Trophoblast cell (in vitro differentiated cells and primary cell): ENCODE data around the gene MGAT3.

Experiments used
- DNase-seq, 2 donors: peaks; one replicate each; pipeline ENCODE4 v3.0.0-alpha.2; 2016
- H2AFZ ChIP-seq: 2 replicates; pipeline ENCODE4 v1.6.1; 2013; ENCODE audit warnings: low read length, moderate library complexity, mild to moderate bottlenecking; ENCODE audit not compliant: insufficient read depth, poor library complexity
- H2AK5ac ChIP-seq: 2 replicates; pipeline ENCODE4 v1.6.1; 2013; ENCODE audit warnings: mild to moderate bottlenecking, low read length
- H2BK120ac ChIP-seq: 2 replicates; pipeline ENCODE4 v1.6.1; 2013; ENCODE audit warnings: low read length, mild to moderate bottlenecking, moderate library complexity; ENCODE audit not compliant: insufficient read depth, poor library complexity
- H2BK12ac ChIP-seq: 2 replicates; pipeline ENCODE4 v1.6.1; 2013; ENCODE audit warnings: mild to moderate bottlenecking, low read length, moderate library complexity
- H2BK5ac ChIP-seq: 2 replicates; pipeline ENCODE4 v1.6.1; 2013; ENCODE audit warnings: low read length, low read depth, moderate library complexity, mild to moderate bottlenecking; ENCODE audit not compliant: poor library complexity
- H3K14ac ChIP-seq: 2 replicates; pipeline ENCODE4 v1.6.1; 2013; ENCODE audit warnings: mild to moderate bottlenecking, low read length
- H3K18ac ChIP-seq: 2 replicates; pipeline ENCODE4 v1.6.1; 2013; ENCODE audit warnings: mild to moderate bottlenecking, low read length
- H3K23ac ChIP-seq: 2 replicates; pipeline ENCODE4 v1.6.1; 2013; ENCODE audit warnings: low read length
- H3K27ac ChIP-seq: 2 replicates; pipeline ENCODE4 v1.5.1; 2013; ENCODE audit warnings: low read depth, mild to moderate bottlenecking, inconsistent platforms, low read length, moderate library complexity
- H3K27me3 ChIP-seq: 2 replicates; pipeline ENCODE4 v1.6.1; 2013; ENCODE audit warnings: inconsistent platforms, mild to moderate bottlenecking, low read length, moderate library complexity; ENCODE audit not compliant: insufficient read depth
- H3K36me3 ChIP-seq, 2 experiments: 1 replicate in 1 of 2; 2 replicates in 1 of 2; pipeline ENCODE4 v1.6.1; 2013; ENCODE audit warnings: low read length in 2 of 2, mild to moderate bottlenecking in 2 of 2, moderate library complexity in 1 of 2; ENCODE audit not compliant: insufficient read depth in 2 of 2, control insufficient read depth in 1 of 2
- H3K4ac ChIP-seq: 2 replicates; pipeline ENCODE4 v1.6.1; 2013; ENCODE audit warnings: low read depth, mild to moderate bottlenecking, low read length, moderate library complexity
- H3K4me1 ChIP-seq, 2 experiments: 1 replicate in 1 of 2; 2 replicates in 1 of 2; pipeline ENCODE4 v1.6.1; 2013; ENCODE audit warnings: low read length in 2 of 2, mild to moderate bottlenecking in 2 of 2, moderate library complexity in 1 of 2; ENCODE audit not compliant: insufficient read depth in 2 of 2, control insufficient read depth in 1 of 2
- H3K4me2 ChIP-seq: 2 replicates; pipeline ENCODE4 v1.6.1; 2013; ENCODE audit warnings: inconsistent platforms, mild to moderate bottlenecking, low read length, moderate library complexity
- H3K4me3 ChIP-seq: 2 replicates; pipeline ENCODE4 v1.5.1; 2013; ENCODE audit warnings: mild to moderate bottlenecking, low read depth, low read length, inconsistent platforms
- H3K79me1 ChIP-seq: one replicate; pipeline ENCODE4 v1.6.1; 2013; ENCODE audit warnings: low read length
- H3K79me2 ChIP-seq: 2 replicates; pipeline ENCODE4 v1.6.1; 2013; ENCODE audit warnings: low read length, mild to moderate bottlenecking; ENCODE audit not compliant: control insufficient read depth, insufficient read depth, poor library complexity
- H3K9ac ChIP-seq: 2 replicates; pipeline ENCODE4 v1.6.1; 2013; ENCODE audit warnings: mild to moderate bottlenecking, low read length
- H3K9me3 ChIP-seq: 2 replicates; pipeline ENCODE4 v1.6.1; 2013; ENCODE audit warnings: low read depth, mild to moderate bottlenecking, control low read depth, inconsistent platforms, low read length; ENCODE audit not compliant: insufficient read depth
- H4K12ac ChIP-seq: 2 replicates; pipeline ENCODE4 v1.6.1; 2013; ENCODE audit warnings: low read depth, mild to moderate bottlenecking, low read length, moderate library complexity
- H4K8ac ChIP-seq: 2 replicates; pipeline ENCODE4 v1.6.1; 2013; ENCODE audit warnings: low read depth, mild to moderate bottlenecking, low read length, moderate library complexity
- H4K91ac ChIP-seq: one replicate; pipeline ENCODE4 v1.6.1; 2013; ENCODE audit warnings: low read depth, mild to moderate bottlenecking, low read length, moderate library complexity
- WGBS: extraction: QIAGEN DNeasy Blood & Tissue Kit; methylation state at CpG from one replicate; pipeline ENCODE4 v1.1.7; 2013; ENCODE audit warnings: missing lambda C conversion rate; ENCODE audit not compliant: insufficient read length, insufficient coverage; ENCODE audit errors: extremely low coverage; 5-methylcytosine and 5-hydroxymethylcytosine counted together

The MGAT3 gene

DNA sequence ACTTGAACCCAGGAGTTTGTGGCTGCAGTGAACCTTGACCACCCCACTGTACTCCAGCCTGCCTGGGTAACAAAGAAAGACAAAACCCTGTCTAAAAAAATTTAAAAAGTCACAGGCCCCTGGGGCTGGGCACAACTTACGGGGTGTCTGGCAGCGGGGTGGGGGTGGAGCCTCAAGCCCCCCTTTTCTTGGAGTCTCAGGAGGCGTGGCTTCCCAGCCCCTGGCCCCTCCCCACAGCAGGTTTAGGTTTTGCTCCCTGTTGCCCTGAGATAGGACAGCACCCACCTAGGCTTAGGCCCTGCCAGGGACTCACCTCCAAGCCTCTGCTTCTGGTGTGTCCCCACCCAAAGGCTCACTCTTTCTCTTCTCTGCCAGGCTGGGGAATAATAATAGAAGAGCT lies 22.4 kb downstream of the MGAT3 start:
- Histone ChIP-seq H3K27ac (no peak overlapping the region), H3K27me3 (no peaks in the 10 kb centered on the region), H2AK5ac (no peak overlapping the region), H2BK5ac (no peak overlapping the region), H3K14ac (no peak overlapping the region), H4K91ac (no peak overlapping the region), H2BK12ac (no peak overlapping the region), H3K23ac (no peak overlapping the region), H3K9ac (no peak overlapping the region), H3K4me1 (peaks cover 9 to 10% of the 10 kb centered on the region in 2 experiments), H2BK120ac (no peak overlapping the region), H3K4me3 (no peak overlapping the region), H4K8ac (no peak overlapping the region), H3K9me3 (no peaks in the 10 kb centered on the region), H3K18ac (no peak overlapping the region), H3K36me3 (peaks cover 11 to 17% of the 10 kb centered on the region in 2 experiments), H4K12ac (no peak overlapping the region), H3K4ac (no peak overlapping the region), H3K79me1 (peaks cover 9% of the 10 kb centered on the region), H2AFZ (no peak overlapping the region), H3K4me2 (no peak overlapping the region), H3K79me2 (peaks cover 5% of the 10 kb centered on the region)
- no CpG with 5 or more reads among the region's 3 CpGs for WGBS
- DNase-seq, result no peak

DNA sequence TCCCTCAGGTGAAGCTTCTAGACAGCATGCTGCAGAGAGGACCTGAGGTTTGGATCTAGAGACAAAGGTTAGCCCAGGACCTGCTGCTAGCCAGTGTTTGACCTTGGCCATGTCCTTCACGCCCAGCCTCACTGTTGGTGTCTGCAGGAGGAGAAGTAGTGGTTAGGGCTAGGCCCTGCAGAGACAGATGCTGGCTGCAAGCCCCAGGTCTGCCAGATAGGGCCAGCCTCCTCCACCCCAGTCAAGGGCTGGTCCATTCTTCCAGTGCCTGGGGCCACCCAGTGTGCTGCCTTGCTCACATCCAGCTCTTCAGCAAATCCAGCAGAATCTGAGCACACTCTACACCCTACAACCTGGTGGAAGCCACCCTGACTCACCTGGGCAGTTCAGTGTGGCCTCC lies 23.7 kb downstream of the MGAT3 start:
- H3K4me3 ChIP-seq, result no peak overlapping the region
- H4K12ac ChIP-seq, result no peak overlapping the region
- H2BK120ac ChIP-seq, result no peak overlapping the region
- no peaks in the 10 kb centered on the region for H3K9me3 ChIP-seq
- no peak overlapping the region for H3K14ac ChIP-seq
- no peak overlapping the region for H4K91ac ChIP-seq
- peaks cover under 1% of the 10 kb centered on the region for H3K79me1 ChIP-seq
- no CpG with 5 or more reads among the region's 1 CpG for WGBS
- H3K27ac ChIP-seq, result no peak overlapping the region
- no peak overlapping the region for H2AFZ ChIP-seq
- H2AK5ac ChIP-seq, result no peak overlapping the region
- H3K4me2 ChIP-seq, result no peak overlapping the region
- no peak overlapping the region for H3K4ac ChIP-seq
- H3K9ac ChIP-seq, result no peak overlapping the region
- peaks cover under 1 to 2% of the 10 kb centered on the region in 2 experiments for H3K4me1 ChIP-seq
- no peak overlapping the region for H2BK5ac ChIP-seq
- H3K36me3 ChIP-seq, result peaks cover 11 to 17% of the 10 kb centered on the region in 2 experiments
- DNase-seq, result no peak
- no peak overlapping the region for H3K18ac ChIP-seq
- H4K8ac ChIP-seq, result no peak overlapping the region
- no peaks in the 10 kb centered on the region for H3K27me3 ChIP-seq
- peaks cover under 1% of the 10 kb centered on the region for H3K79me2 ChIP-seq
- H3K23ac ChIP-seq, result no peak overlapping the region
- H2BK12ac ChIP-seq, result no peak overlapping the region

DNA sequence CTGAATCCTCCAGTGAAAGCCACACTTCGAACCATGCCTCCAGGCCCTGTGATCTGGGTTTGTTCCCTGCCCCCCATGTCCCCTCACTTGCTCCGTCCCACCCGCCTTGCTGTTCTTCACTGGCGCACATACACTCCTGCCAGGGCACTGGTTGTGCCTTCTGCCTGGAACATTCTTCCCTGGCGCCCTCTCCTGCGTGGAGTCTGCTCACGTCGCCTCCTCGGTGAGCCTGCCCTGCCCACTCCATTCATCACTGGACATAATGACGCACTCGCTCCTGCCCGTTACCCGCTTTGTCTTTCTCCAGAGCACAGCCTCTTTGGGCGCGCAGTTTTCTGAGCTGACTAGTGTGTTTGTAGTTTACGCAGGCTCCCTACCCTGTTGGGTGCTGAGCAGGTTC lies 24.2 kb downstream of the MGAT3 start:
- Histone ChIP-seq H2BK12ac (no peak overlapping the region), H3K27me3 (no peaks in the 10 kb centered on the region), H3K4me2 (no peak overlapping the region), H2BK5ac (no peak overlapping the region), H3K18ac (no peak overlapping the region), H3K9me3 (no peaks in the 10 kb centered on the region), H3K27ac (no peak overlapping the region), H2AK5ac (no peak overlapping the region), H2AFZ (no peak overlapping the region), H3K9ac (no peak overlapping the region), H4K12ac (no peak overlapping the region), H2BK120ac (no peak overlapping the region), H3K23ac (no peak overlapping the region), H3K36me3 (peaks cover 11 to 17% of the 10 kb centered on the region in 2 experiments), H3K79me2 (no peaks in the 10 kb centered on the region), H3K4me1 (no peaks in the 10 kb centered on the region), H4K91ac (no peak overlapping the region), H3K79me1 (no peaks in the 10 kb centered on the region), H3K4ac (no peak overlapping the region), H3K4me3 (no peak overlapping the region), H4K8ac (no peak overlapping the region), H3K14ac (no peak overlapping the region)
- no peak for DNase-seq
- WGBS, result no CpG with 5 or more reads among the region's 16 CpGs

DNA sequence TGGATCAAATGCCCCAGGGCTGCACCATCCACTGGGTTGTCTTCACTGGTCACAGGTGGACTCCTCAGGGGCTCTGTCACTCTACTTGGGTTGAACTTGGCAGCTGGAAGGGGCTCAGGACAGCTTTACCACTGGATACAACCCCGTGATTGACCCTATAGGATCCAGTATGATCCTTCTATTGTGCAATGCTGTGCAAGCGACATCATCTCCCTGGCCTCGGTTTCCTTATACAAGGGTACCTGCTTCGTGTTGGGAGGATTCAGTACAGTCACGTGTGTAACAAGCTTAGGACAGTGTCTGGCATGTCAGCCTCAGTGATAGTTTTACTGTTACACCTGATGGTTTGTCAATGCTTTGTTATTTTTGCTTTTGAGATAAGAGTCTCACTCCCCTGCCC lies 24.8 kb downstream of the MGAT3 start:
- Histone ChIP-seq H3K9ac (no peak overlapping the region), H2BK5ac (no peak overlapping the region), H2BK12ac (no peak overlapping the region), H3K18ac (no peak overlapping the region), H3K27ac (no peak overlapping the region), H2BK120ac (no peak overlapping the region), H3K23ac (no peak overlapping the region), H3K14ac (no peak overlapping the region), H3K79me1 (no peaks in the 10 kb centered on the region), H2AFZ (no peak overlapping the region), H3K9me3 (no peaks in the 10 kb centered on the region), H4K12ac (no peak overlapping the region), H3K4me2 (no peak overlapping the region), H3K4me1 (no peaks in the 10 kb centered on the region), H3K36me3 (peaks cover 11 to 16% of the 10 kb centered on the region in 2 experiments), H2AK5ac (no peak overlapping the region), H3K4me3 (no peak overlapping the region), H4K8ac (no peak overlapping the region), H4K91ac (no peak overlapping the region), H3K4ac (no peak overlapping the region), H3K27me3 (no peaks in the 10 kb centered on the region), H3K79me2 (no peaks in the 10 kb centered on the region)
- no CpG with 5 or more reads among the region's 5 CpGs for WGBS
- DNase-seq, result no peak
